NCI-H748 treated with DMSO at 0.1 percent for 48 hours (cell line): ENCODE measurements around the gene ITGA1.
"Not testable (repeated sequence)": the region's sequence is repeated elsewhere in the genome, so short reads cannot be mapped to it uniquely, and the experiment has no call there.

Experiments used
- DNase-seq: peaks from one replicate; lab custom pipeline; 2025; lab: John Stamatoyannopoulos, UW

Gene ITGA1

DNA sequence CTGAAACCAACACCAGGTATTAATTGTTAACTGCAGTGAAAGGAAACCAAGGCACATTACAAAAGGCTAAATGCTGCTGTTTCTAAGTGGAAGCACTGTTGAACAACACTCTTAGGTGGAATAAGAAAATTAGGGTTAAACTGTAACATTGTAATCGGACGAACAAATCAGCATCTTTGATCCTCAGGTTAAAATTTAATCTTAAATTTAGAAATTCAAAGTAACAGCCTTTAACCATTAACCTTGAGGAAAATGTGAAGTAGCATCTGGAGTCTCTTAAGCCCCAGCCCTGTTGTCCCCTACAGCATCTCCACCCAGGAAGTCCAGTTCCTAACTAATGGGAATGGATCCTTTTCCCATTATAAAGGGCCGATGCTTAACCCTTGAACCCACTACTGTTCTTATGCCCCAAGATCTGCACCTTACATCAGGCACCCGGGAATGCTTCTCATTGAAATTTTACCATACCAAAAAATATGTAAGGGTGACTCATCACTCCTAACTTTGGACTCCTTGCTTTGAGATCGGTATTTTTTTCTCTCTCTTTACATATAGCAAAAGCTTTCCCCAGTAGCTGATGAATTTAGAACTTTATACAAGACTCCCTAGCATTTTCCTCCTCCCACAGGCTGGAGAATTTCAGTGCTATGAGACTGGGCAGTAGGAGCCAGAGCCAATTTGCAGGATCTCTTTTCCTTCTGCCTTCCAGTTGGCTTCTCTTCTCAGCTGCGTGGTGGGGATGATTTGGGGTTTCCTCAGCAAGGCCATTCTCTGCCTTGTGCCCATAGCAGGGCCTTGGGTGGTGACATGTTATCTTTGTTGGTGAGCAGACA is 169.4 kb downstream of the ITGA1 start:
- DNase-seq: no peak

DNA sequence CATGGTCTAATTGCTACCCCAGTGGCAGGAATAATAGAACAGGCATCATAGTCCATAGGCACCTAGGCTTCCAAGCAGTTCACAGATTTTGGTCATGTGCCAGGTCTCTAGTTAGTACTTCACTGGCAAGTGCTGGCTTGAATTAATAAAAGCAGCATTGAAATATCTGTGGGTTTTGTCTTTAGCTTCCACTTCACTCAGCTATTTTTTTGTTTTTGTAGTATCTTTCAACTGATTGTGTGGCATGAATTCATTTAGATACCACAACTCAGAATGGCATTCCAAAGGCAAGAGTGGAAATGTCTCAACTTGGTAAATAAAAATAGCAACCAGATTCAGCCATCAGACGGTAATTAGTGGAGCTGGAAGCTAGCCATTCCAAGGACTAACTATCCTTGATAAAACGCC is 173.6 kb downstream of the ITGA1 start:
- no peak for DNase-seq

DNA sequence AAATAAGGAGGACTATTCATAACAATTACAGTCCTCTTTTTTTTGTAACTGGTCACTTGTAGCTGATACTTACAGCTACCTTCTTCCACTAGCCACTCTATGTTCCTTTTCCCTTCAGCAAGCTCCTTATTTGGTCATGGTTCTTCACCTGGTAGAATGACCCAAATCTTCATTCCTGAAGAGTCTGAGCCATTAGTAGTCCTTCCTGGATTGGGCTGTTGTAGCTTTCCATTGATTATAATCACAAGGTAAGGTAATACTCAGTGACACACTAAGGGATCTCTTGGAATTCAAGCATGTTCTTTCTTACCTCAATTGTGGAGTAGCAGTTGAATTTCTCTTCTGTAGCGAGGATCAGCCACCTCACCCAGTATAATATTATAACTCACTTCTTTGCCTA is 175.9 kb downstream of the ITGA1 start:
- no peak for DNase-seq

DNA sequence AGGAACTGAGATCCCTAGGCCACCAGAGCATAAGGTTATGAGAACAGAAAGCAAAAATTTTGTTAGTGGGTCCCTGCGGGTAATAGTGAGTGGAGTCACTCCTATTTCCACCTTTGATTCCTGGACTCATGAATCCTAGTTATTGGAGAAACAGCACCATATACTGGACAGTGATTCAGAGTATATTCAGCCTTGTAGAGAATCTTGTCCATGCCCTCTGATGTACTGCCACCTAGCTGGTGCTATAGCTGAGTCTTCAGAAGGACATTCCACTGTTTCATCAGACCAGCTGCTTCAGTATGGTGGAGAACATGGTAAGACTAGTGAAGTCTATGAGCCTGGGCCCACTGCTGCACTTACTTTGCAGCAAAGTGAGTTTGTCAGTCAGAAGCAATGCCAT is 176.4 kb downstream of the ITGA1 start:
- DNase-seq: no peak

DNA sequence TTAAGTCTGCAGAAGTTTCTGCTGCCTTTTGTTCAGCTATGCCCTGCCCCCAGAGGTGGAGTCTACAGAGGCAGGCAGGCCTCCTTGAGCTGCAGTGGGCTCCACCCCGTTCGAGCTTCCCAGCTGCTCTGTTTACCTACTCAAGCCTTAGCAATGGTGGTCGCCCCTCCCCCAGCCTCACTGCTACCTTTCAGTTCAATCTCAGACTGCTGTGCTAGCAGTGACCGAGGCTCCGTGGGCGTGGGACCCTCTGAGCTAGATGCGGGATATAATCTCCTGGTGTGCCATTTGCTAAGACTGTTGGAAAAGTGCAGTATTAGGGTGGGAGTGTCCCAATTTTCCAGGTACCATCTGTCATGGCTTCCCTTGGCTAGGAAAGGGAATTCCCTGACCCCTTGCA is 188.4 kb downstream of the ITGA1 start:
- DNase-seq: not testable (repeated sequence)

DNA sequence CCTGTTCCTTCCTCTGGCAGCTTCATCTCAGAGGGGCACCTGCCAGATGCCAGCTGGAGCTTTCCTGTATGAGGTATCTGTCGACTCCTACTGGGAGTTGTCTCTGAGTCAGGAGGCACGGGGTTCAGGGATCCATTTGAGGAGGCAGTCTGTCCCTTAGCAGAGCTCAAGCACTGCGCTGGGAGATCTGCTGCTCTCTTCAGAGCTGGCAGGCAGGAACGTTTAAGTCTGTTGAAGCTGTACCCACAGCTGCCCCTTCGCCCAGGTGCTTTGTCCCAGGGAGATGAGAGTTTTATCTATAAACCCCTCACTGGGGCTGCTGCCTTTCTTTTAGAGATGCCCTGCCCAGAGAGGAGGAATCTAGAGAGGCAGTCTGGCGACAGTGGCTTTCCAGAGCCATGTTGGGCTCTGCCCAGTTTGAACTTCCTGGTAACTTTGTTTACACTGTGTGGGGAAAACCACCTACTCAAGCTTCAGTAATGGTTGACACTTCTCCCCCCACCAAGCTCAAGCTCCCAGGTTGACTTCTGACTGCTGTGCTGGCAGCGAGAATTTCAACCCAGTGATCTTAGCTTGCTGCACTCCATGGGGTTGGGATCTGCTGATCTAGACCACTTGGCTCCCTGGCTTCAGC is 189.7 kb downstream of the ITGA1 start:
- DNase-seq: no peak

DNA sequence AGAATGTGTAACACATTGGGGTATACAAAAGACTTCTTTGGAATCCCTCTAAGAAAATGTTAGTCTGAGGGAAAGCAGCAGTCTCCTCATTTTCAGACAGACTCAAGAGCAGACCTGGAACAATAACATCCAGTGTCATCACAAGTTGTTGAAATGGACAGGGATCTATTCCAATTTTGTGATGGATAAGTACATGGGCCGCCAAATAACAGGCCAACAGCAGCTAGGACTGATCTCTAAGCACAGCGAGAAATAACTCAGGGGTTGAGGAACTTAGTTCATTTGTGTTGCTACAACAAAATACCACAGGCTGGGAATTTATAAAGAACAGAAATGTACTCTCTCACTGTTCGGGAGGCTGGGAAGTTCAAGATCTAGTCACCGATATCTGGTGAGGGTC is 193.8 kb downstream of the ITGA1 start:
- DNase-seq: no peak

DNA sequence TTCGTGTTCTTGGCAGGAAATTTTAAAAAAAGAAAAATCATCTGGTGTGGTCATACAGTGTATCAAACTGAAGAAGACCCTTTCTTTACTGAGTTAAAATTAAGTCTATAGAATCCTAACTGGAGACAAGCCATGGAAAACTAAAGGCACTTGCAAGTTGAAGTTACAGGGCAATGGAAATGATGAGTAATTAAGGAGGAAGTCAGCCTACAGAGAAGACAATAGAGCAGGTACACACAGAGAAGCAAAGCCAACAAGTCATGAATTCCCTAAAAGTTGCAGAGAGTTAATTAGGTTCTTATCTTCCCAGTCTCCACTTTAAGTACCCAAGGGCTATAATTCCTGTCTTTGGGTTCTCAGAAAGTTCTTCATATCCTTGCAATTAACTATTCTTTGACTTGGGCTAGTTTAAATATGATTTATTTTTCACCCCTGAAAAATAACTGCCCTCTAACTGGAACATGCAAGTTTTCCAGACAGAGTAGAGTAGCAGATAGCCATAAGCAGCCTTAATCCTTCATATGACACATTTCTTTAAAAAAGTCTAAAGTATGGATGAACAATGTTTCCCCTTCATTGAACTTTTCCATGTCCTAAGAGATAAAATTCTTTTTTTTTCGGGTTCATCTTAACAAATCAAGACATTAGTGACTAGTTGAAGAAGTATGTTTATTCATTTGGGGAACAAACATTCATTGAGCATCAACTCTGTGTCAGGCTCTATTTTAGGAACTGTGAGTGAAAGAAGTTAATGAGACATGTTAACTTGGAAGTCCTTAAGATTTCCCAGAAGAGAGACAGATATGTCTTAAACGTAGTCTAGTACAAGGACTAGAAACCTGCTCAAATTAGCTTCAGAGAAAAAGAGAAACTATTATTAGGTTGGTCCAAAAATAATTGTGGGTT is 196.3 kb downstream of the ITGA1 start:
- DNase-seq: no peak

DNA sequence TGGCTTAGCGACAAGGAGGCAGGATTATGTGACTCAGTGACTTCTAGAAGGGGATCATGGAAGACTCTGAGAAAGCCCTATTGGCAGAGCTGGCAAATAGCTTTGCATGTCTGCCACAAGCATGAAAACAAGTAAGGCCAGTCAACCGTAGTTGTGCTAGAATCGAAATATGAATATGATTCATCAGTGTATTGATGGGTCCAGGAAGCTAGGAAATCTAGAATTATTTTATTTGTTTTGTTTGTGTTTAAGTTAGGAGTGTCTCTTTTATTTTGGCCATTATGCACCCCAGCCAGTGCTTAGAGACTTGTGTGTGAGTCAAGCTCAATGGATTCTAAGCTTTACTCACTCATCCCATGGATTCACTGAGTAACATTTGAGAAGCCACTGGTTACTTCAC is 197.6 kb downstream of the ITGA1 start:
- no peak for DNase-seq

DNA sequence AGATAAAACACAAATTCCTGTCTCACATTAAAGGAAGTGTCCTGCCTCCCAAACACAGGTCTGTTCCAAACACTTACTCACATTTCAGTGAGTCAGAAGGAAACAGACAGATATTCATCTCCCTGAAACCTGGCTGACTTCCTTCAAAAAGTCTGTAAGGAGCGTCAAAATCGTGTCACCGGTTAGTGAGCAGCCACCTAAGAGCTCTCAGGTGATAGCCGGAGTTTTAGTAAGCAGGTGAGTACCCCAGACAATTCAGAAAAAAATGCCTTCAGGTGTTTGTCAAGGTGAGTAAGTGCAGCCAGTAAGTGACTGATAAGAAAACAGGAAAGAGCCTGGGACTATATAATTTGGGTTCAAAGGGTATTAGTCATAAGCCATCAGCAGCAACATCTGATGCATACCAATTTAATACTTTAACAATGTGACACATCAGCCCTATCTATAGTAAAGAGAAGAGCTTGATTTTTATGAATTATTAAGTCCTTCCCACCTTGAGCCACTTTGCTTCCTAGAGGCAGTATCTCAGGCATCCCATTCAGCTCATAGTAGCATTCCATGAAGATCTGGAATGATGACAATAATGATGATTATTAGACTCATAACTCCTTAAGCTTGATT is 200.1 kb downstream of the ITGA1 start:
- no peak for DNase-seq

DNA sequence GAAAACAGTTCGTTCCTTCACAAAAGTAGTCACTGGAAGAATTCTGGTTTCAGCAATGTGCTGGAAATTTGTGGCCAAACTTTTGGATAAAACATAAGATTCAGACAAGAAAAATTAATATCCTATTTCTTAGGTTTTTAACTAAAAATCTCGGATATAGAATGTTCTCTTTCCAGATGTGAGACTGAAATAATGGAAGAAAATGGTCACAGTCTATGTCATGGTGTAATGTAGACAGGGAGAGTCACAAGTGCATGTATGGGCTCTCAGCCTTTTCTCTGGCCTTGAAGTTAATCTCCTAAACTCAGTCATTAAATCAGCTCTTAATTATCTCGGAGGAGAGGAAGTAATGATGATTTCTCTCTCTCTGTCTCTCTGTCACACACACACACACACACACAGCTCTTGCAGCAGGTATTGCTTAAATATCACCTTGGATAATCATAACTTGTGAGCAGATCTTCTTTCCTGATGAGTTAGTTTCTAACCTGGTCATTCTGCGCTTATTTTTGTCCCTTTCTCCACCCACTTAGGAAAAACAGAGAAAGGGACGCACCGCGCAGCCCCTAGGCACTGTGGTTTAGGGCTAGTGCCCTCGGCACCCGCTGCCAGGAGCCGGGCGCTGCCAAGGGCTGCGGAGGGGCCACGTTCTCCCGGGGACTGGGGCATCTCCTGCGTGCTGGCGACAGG is 200.8 kb downstream of the ITGA1 start:
- DNase-seq: peak; percentile 13

DNA sequence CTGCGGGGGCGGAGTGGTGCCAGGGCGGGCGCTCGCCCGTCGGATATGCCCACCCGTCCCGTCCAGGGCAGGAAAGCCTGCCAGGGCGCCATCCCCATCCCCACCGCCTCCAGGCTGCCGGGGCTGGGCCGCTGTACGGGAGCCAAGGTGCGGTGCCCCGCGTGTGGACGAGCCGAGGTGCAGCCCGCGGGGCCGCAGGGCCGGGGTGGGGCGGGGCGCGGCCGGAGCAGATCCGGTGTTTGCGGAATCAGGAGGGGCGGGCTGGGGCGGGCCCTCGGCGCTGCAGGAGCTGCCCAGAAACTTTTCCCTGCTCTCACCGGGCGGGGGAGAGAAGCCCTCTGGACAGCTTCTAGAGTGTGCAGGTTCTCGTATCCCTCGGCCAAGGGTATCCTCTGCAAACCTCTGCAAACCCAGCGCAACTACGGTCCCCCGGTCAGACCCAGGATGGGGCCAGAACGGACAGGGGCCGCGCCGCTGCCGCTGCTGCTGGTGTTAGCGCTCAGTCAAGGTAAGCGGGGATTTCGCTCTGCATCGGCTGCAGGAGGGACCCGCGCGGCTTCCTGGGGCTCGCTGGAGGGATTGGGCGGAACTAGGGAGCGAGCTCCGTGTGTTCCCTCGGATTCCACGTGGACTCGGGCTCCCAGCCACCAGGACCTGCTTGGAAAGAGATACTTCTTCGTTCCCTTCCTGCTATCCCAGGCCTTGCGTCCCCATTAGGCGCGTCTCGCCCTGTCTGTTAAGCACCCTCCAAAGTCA is 201.5 kb downstream of the ITGA1 start, which contains the start of gene ITGA2:
ITGA2 (plus strand) TSS at position 328 of the 756 bp plus-strand sequence; CDS start at position 445, 117 bp downstream.
- DNase-seq: peak; percentile 28

DNA sequence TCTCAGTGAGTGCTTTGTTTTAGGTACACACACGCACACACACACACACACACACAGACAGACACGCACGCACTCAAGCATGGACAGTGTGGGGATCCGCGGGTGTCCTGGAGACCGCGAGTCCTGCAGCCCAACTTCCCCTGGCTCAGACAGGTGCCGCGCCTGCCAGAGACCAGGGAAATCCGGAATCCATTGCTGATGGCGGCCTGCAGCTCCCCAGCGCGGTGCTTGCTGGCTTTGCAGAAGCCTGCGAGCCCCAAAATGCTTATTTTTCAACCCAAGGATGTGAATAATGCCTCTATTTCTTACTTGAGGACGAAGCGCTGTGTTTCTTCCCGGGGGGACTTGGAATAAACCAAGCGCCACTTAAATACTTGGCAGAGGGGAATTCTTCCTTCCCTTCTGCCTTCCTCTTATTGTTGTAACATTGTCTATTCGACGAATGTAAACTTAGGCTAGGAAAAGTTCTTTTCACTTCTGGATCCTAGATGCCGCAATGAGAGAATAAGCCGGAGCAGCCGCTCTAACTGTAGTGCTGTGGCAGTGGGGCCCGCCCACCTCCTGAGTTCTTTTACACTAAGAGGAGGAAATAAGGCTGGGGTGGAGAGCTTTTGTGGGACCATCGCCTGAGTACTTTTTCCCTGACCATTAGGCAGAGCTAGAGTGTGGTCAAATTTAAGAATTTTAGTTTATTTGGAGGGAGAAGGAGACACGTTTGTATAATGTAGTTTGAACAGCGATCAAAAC is 202.2 kb downstream of the ITGA1 start:
- DNase-seq: peak; percentile 9

DNA sequence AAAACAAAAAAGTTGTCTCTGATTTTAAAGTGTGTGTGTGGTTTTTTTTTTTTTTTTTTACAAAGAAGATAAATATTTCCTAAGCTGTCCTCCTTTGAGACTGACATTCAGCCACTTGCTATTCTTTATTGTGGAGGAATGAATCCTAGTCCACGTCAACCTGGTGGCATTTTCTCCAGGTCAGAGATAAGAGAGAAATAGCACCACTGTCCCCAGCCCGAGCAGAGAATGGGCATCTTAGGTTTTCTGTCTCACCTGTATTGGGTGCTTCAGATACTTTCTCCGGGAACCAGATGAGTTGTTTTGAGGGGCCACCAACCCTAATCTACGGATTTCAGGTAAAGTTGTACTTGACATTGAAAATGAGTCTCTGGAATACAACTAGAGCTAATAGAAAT is 202.8 kb downstream of the ITGA1 start:
- no peak for DNase-seq

DNA sequence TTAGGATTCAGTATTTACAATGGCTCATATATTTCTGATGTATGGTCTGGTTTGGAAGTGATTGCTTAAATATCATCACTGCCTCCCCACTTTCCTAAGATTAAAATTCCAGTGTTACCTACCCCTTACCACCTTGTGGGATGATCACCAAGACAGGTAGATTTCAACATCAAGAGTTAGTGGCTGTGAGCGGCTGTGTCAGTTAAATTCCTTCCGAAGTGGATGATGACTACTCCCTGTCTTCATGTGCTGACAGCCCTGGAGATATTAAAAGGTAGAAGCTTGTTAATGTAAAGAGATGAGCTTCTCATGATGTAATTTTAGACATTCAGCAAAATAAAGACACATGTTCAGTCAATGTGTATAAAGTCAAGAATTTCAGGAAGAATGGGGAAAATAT is 205.7 kb downstream of the ITGA1 start:
- DNase-seq: no peak

DNA sequence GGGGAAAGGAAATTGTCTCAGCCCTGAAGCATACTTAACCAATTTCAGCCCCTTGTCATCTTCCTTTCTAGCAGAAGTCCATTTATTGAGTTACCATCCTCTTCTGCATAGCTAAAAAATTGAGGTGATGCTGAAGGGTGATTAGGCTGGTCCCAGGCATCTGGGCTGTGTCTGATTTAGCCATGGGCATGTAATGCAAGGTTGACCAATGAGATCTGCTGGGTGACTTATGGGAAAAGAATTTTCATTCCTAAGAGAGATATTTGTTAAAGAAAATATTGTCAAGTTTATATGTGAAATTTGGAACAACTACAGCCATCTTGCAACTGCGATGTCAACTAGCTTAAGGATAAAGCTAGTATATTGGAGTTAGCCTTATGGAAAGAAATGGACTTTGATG is 206.6 kb downstream of the ITGA1 start:
- no peak for DNase-seq

DNA sequence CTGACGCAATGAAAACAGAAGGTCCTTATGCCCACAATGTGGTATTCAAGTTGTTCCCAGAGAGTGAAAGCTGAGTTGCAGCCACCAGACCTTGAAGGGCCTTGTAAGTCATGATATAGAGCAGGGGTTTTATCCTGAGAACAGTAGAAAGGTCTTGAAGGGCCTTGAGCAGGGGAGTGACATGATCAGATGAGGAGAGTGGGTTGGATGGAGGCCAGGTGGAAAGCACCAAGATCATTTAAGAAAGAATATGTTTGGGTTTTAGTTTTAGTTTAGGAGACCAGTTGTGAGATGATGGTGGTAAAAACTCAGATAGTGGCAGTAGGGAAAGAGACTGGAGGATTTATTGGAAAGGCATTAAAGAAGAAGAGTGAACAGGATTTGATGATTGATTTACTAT is 207.4 kb downstream of the ITGA1 start:
- no peak for DNase-seq

DNA sequence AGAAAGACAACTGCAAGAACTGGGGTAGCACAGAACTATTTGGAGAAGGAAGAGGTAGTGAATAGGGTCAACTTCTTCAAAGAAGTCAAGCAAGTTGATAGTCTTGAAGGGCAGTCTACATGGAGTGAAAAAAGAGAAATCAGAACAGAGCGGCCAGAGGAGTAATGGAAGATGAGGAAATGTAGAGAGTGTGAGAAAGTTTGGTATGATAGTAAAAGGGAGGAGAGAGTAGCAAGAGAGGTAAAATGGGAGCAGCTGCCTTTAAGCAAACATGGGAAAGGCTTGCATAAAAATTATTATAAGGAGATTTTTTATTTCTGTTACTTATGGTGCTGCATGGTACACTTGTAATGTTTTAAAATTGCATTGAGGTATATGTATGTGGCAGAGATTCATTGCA is 208.2 kb downstream of the ITGA1 start:
- no peak for DNase-seq

DNA sequence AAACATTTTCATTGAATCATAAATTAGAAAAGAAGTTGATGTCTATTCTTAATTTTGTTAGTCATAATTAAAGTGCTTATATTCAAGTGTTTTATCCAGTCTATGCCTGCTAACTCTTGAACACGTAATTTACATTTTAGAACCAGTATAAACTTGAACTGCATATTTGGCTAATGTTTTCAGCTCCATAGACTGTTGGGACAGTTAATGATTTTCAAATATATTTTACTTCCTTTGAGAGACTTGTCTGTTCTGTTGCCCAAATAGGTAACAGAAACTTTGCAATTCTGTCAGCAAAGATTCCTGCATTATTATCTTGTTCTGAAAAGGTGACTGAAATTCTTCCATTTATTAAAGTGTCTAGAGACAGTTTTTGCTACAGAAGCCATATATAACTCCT is 209.3 kb downstream of the ITGA1 start:
- no peak for DNase-seq

DNA sequence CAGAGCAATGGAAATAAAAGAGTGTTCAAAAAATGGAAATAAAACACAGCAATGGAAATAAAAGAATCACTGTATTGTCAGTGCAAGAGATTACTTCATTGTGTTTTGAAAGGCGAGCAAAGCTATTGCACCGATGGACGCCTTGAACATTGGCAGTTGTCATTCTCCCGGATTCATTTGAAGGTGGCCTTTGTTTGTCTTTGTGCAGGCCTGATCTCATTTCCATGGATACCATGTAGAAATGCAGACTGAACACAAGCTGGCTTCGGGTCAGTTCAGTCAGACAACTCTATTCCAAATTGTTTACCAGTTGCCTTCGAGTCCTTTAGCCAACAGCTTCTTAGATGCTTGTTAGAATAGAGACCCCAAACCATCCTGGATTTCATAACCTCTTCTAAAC is 209.7 kb downstream of the ITGA1 start:
- peak; percentile 7 for DNase-seq
